Trophoblast cell (in vitro differentiated cells and primary cell): Measurements from ENCODE around the gene HOXC11.

Source experiments
- DNase-seq, 2 donors: peaks; one replicate each; pipeline ENCODE4 v3.0.0-alpha.2; 2016
- H2AFZ ChIP-seq: 2 replicates; pipeline ENCODE4 v1.6.1; 2013; ENCODE audit warnings: low read length, moderate library complexity, mild to moderate bottlenecking; ENCODE audit not compliant: insufficient read depth, poor library complexity
- H2AK5ac ChIP-seq: 2 replicates; pipeline ENCODE4 v1.6.1; 2013; ENCODE audit warnings: mild to moderate bottlenecking, low read length
- H2BK120ac ChIP-seq: 2 replicates; pipeline ENCODE4 v1.6.1; 2013; ENCODE audit warnings: low read length, mild to moderate bottlenecking, moderate library complexity; ENCODE audit not compliant: insufficient read depth, poor library complexity
- H2BK12ac ChIP-seq: 2 replicates; pipeline ENCODE4 v1.6.1; 2013; ENCODE audit warnings: mild to moderate bottlenecking, low read length, moderate library complexity
- H2BK5ac ChIP-seq: 2 replicates; pipeline ENCODE4 v1.6.1; 2013; ENCODE audit warnings: low read length, low read depth, moderate library complexity, mild to moderate bottlenecking; ENCODE audit not compliant: poor library complexity
- H3K14ac ChIP-seq: 2 replicates; pipeline ENCODE4 v1.6.1; 2013; ENCODE audit warnings: mild to moderate bottlenecking, low read length
- H3K18ac ChIP-seq: 2 replicates; pipeline ENCODE4 v1.6.1; 2013; ENCODE audit warnings: mild to moderate bottlenecking, low read length
- H3K23ac ChIP-seq: 2 replicates; pipeline ENCODE4 v1.6.1; 2013; ENCODE audit warnings: low read length
- H3K27ac ChIP-seq: 2 replicates; pipeline ENCODE4 v1.5.1; 2013; ENCODE audit warnings: low read depth, mild to moderate bottlenecking, inconsistent platforms, low read length, moderate library complexity
- H3K27me3 ChIP-seq: 2 replicates; pipeline ENCODE4 v1.6.1; 2013; ENCODE audit warnings: inconsistent platforms, mild to moderate bottlenecking, low read length, moderate library complexity; ENCODE audit not compliant: insufficient read depth
- H3K36me3 ChIP-seq, 2 experiments: 1 replicate in 1 of 2; 2 replicates in 1 of 2; pipeline ENCODE4 v1.6.1; 2013; ENCODE audit warnings: low read length in 2 of 2, mild to moderate bottlenecking in 2 of 2, moderate library complexity in 1 of 2; ENCODE audit not compliant: insufficient read depth in 2 of 2, control insufficient read depth in 1 of 2
- H3K4ac ChIP-seq: 2 replicates; pipeline ENCODE4 v1.6.1; 2013; ENCODE audit warnings: low read depth, mild to moderate bottlenecking, low read length, moderate library complexity
- H3K4me1 ChIP-seq, 2 experiments: 1 replicate in 1 of 2; 2 replicates in 1 of 2; pipeline ENCODE4 v1.6.1; 2013; ENCODE audit warnings: low read length in 2 of 2, mild to moderate bottlenecking in 2 of 2, moderate library complexity in 1 of 2; ENCODE audit not compliant: insufficient read depth in 2 of 2, control insufficient read depth in 1 of 2
- H3K4me2 ChIP-seq: 2 replicates; pipeline ENCODE4 v1.6.1; 2013; ENCODE audit warnings: inconsistent platforms, mild to moderate bottlenecking, low read length, moderate library complexity
- H3K4me3 ChIP-seq: 2 replicates; pipeline ENCODE4 v1.5.1; 2013; ENCODE audit warnings: mild to moderate bottlenecking, low read depth, low read length, inconsistent platforms
- H3K79me1 ChIP-seq: one replicate; pipeline ENCODE4 v1.6.1; 2013; ENCODE audit warnings: low read length
- H3K79me2 ChIP-seq: 2 replicates; pipeline ENCODE4 v1.6.1; 2013; ENCODE audit warnings: low read length, mild to moderate bottlenecking; ENCODE audit not compliant: control insufficient read depth, insufficient read depth, poor library complexity
- H3K9ac ChIP-seq: 2 replicates; pipeline ENCODE4 v1.6.1; 2013; ENCODE audit warnings: mild to moderate bottlenecking, low read length
- H3K9me3 ChIP-seq: 2 replicates; pipeline ENCODE4 v1.6.1; 2013; ENCODE audit warnings: low read depth, mild to moderate bottlenecking, control low read depth, inconsistent platforms, low read length; ENCODE audit not compliant: insufficient read depth
- H4K12ac ChIP-seq: 2 replicates; pipeline ENCODE4 v1.6.1; 2013; ENCODE audit warnings: low read depth, mild to moderate bottlenecking, low read length, moderate library complexity
- H4K8ac ChIP-seq: 2 replicates; pipeline ENCODE4 v1.6.1; 2013; ENCODE audit warnings: low read depth, mild to moderate bottlenecking, low read length, moderate library complexity
- H4K91ac ChIP-seq: one replicate; pipeline ENCODE4 v1.6.1; 2013; ENCODE audit warnings: low read depth, mild to moderate bottlenecking, low read length, moderate library complexity
- WGBS: extraction: QIAGEN DNeasy Blood & Tissue Kit; methylation state at CpG from one replicate; pipeline ENCODE4 v1.1.7; 2013; ENCODE audit warnings: missing lambda C conversion rate; ENCODE audit not compliant: insufficient read length, insufficient coverage; ENCODE audit errors: extremely low coverage; 5-methylcytosine and 5-hydroxymethylcytosine counted together

Gene HOXC11

DNA sequence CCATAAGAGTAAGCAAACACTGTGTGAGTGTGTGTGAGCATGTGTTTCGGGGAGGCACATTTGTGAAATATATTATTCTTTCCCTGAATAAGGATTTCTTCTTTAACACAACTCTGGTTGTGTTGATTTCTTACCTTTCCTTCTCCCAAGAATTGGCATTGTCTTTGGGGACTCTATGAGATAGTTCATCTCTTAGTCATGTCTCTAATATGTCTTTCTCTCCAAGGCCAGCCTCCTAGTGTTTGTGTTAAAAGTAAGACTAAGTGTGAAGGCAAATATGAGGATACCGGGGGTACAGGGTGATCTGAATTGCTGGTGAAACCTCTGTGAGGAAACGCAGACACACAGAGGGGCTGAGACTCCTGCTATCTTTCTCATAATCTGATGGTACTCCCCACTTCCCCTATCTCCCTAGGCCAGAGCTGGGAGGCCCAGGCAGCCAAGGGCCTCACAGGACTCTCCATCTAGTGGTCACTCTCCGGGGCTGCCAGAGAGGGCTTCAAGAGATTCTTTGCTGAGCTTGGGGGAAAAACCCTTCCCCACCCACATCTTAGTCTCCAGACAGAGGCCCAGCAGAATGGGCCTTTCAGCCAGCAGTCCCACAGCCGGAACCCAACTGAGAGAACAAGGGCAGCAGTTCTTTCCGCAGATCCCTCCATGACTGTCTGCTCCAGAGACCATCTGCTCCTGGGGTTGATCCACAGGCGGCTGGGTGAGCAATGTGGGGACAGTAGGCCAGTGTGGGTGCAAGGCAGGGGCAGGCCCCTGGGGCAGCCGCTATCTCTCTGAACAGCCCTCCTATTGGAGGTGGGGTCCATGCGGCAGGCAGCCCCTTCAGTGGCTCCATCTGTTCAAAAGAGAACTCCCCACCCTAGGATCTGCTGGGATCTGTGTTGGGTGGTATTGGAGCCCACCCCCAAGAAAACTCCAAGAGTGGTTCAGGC is 24.0 kb upstream of the HOXC11 start:
- Histone ChIP-seq H3K79me2 (no peaks in the 10 kb centered on the region), H3K9ac (no peak overlapping the region), H3K4me2 (no peak overlapping the region), H4K91ac (no peak overlapping the region), H4K8ac (no peak overlapping the region), H3K4me3 (no peak overlapping the region), H4K12ac (no peak overlapping the region), H2AK5ac (no peak overlapping the region), H2AFZ (no peak overlapping the region), H2BK5ac (no peak overlapping the region), H2BK120ac (no peak overlapping the region), H3K27ac (no peak overlapping the region), H3K23ac (no peak overlapping the region), H3K18ac (no peak overlapping the region), H3K36me3 (peaks cover 12 to 16% of the 10 kb centered on the region in 2 experiments), H2BK12ac (no peak overlapping the region), H3K79me1 (no peaks in the 10 kb centered on the region), H3K27me3 (peaks cover 66% of the 10 kb centered on the region), H3K14ac (no peak overlapping the region), H3K9me3 (peaks cover 13% of the 10 kb centered on the region), H3K4me1 (peaks cover 15 to 16% of the 10 kb centered on the region in 2 experiments), H3K4ac (no peak overlapping the region)
- DNase-seq: no peak
- no CpG with 5 or more reads among the region's 9 CpGs for WGBS

- no peak for DNase-seq
- Histone ChIP-seq H3K18ac (no peak overlapping the region), H3K4me2 (no peak overlapping the region), H3K27ac (no peak overlapping the region), H2BK120ac (no peak overlapping the region), H4K8ac (no peak overlapping the region), H3K4ac (no peak overlapping the region), H4K91ac (peak overlapping the region; percentile 5), H2AFZ (no peak overlapping the region), H3K27me3 (peaks cover 68% of the 10 kb centered on the region), H2BK12ac (no peak overlapping the region), H3K9me3 (peaks cover 15% of the 10 kb centered on the region), H2AK5ac (no peak overlapping the region), H3K4me3 (no peak overlapping the region), H4K12ac (no peak overlapping the region), H3K4me1 (peaks cover 16 to 18% of the 10 kb centered on the region in 2 experiments), H3K23ac (no peak overlapping the region), H3K79me2 (no peaks in the 10 kb centered on the region), H3K36me3 (peaks cover 11 to 14% of the 10 kb centered on the region in 2 experiments), H3K14ac (peak overlapping the region; percentile 22), H3K79me1 (no peaks in the 10 kb centered on the region), H3K9ac (no peak overlapping the region), H2BK5ac (no peak overlapping the region)
- no CpG with 5 or more reads among the region's 34 CpGs for WGBS
Observed at GRCh38 chr12:53949631-53950436, 23.1 kb upstream of the HOXC11 start.

- Histone ChIP-seq H4K8ac (no peak overlapping the region), H2AK5ac (no peak overlapping the region), H4K91ac (peak overlapping the region; percentile 5), H4K12ac (no peak overlapping the region), H2AFZ (no peak overlapping the region), H3K9me3 (peaks cover 12% of the 10 kb centered on the region), H3K14ac (peak overlapping the region; percentile 22), H3K36me3 (peaks cover 5 to 8% of the 10 kb centered on the region in 2 experiments), H3K9ac (no peak overlapping the region), H3K4me1 (peaks cover 19 to 21% of the 10 kb centered on the region in 2 experiments), H3K79me2 (no peaks in the 10 kb centered on the region), H3K23ac (no peak overlapping the region), H2BK5ac (no peak overlapping the region), H3K79me1 (no peaks in the 10 kb centered on the region), H3K4me3 (no peak overlapping the region), H3K27ac (no peak overlapping the region), H2BK12ac (no peak overlapping the region), H3K18ac (no peak overlapping the region), H3K27me3 (peaks cover 68% of the 10 kb centered on the region), H2BK120ac (no peak overlapping the region), H3K4me2 (no peak overlapping the region), H3K4ac (no peak overlapping the region)
- WGBS: no CpG with 5 or more reads among the region's 10 CpGs
- DNase-seq: no peak
Observed at GRCh38 chr12:53950437-53950773, 22.5 kb upstream of the HOXC11 start.

- H4K12ac ChIP-seq: no peak overlapping the region
- peaks cover 11% of the 10 kb centered on the region for H3K9me3 ChIP-seq
- no peak overlapping the region for H2AK5ac ChIP-seq
- no peak overlapping the region for H3K14ac ChIP-seq
- no peaks in the 10 kb centered on the region for H3K79me1 ChIP-seq
- no peak overlapping the region for H3K23ac ChIP-seq
- no peak overlapping the region for H2AFZ ChIP-seq
- no peak overlapping the region for H3K9ac ChIP-seq
- H2BK5ac ChIP-seq: no peak overlapping the region
- H3K79me2 ChIP-seq: no peaks in the 10 kb centered on the region
- H2BK120ac ChIP-seq: no peak overlapping the region
- no peak for DNase-seq
- H3K36me3 ChIP-seq: peaks cover 0 to 3% of the 10 kb centered on the region in 2 experiments
- H3K27me3 ChIP-seq: peaks cover 68% of the 10 kb centered on the region
- H3K4me3 ChIP-seq: no peak overlapping the region
- H3K4me1 ChIP-seq: peaks cover 19 to 21% of the 10 kb centered on the region in 2 experiments
- WGBS: no CpG with 5 or more reads among the region's 34 CpGs
- H3K4me2 ChIP-seq: no peak overlapping the region
- H3K18ac ChIP-seq: no peak overlapping the region
- no peak overlapping the region for H4K8ac ChIP-seq
- H3K4ac ChIP-seq: no peak overlapping the region
- no peak overlapping the region for H2BK12ac ChIP-seq
- H4K91ac ChIP-seq: no peak overlapping the region
- no peak overlapping the region for H3K27ac ChIP-seq
Observed at GRCh38 chr12:53950789-53951576, 21.9 kb upstream of the HOXC11 start.
